Measurements from ENCODE around the gene ADAMTS9.

The ADAMTS9 gene

GRCh38 chr3:64627471-64628321 lies 60.1 kb downstream of the ADAMTS9 start:
- DNase-seq (ENCODE audit: low read depth, low spot score) = no peak

GRCh38 chr3:64627042-64627441 lies 60.8 kb downstream of the ADAMTS9 start:
- H3K4me3 ChIP-seq (ENCODE audit: low read depth, low read length) = no peak overlapping the region
- no peak for DNase-seq (ENCODE audit: low read depth, low spot score)
- in situ Hi-C loops (cut with HindIII; ENCODE audit: low sequenced_read_pairs) = no loop called here
- no peak for TF ChIP-seq CTCF (IDR thresholded peaks at IDR 0.05; ENCODE audit: low read depth, low read length)

More at GRCh38 chr3:64627471-64628321, 60.1 kb downstream of the ADAMTS9 start:
- no peak for TF ChIP-seq CTCF (IDR thresholded peaks at IDR 0.05; ENCODE audit: low read depth, low read length)
- H3K4me3 ChIP-seq (ENCODE audit: low read depth, low read length) = no peak overlapping the region
- in situ Hi-C loops (cut with HindIII; ENCODE audit: low sequenced_read_pairs) = no loop called here

GRCh38 chr3:64625381-64625780 lies 62.4 kb downstream of the ADAMTS9 start:
- no peak for DNase-seq (ENCODE audit: low read depth, low spot score)
- H3K4me3 ChIP-seq (ENCODE audit: low read depth, low read length) = no peak overlapping the region
- TF ChIP-seq CTCF (IDR thresholded peaks at IDR 0.05; ENCODE audit: low read depth, low read length) = no peak
- in situ Hi-C loops (cut with HindIII; ENCODE audit: low sequenced_read_pairs) = no loop called here

GRCh38 chr3:64623125-64623524 lies 64.7 kb downstream of the ADAMTS9 start:
- DNase-seq (ENCODE audit: low read depth, low spot score) = no peak
- TF ChIP-seq CTCF (IDR thresholded peaks at IDR 0.05; ENCODE audit: low read depth, low read length) = no peak

GRCh38 chr3:64621726-64622395 lies 65.9 kb downstream of the ADAMTS9 start:
- in situ Hi-C loops (cut with HindIII; ENCODE audit: low sequenced_read_pairs) = no loop called here
- TF ChIP-seq CTCF (IDR thresholded peaks at IDR 0.05; ENCODE audit: low read depth, low read length) = no peak
- peak; percentile 6 for DNase-seq (ENCODE audit: low read depth, low spot score)
- no peak overlapping the region for H3K4me3 ChIP-seq (ENCODE audit: low read depth, low read length)

More at GRCh38 chr3:64623125-64623524, 64.7 kb downstream of the ADAMTS9 start:
- in situ Hi-C loops (cut with HindIII; ENCODE audit: low sequenced_read_pairs) = no loop called here
- H3K4me3 ChIP-seq (ENCODE audit: low read depth, low read length) = no peak overlapping the region

- no peak for TF ChIP-seq CTCF (IDR thresholded peaks at IDR 0.05; ENCODE audit: low read depth, low read length)
- DNase-seq (ENCODE audit: low read depth, low spot score) = no peak
- in situ Hi-C loops (cut with HindIII; ENCODE audit: low sequenced_read_pairs) = no loop called here
- H3K4me3 ChIP-seq (ENCODE audit: low read depth, low read length) = no peak overlapping the region
Measured at GRCh38 chr3:64621275-64621674, 66.5 kb downstream of the ADAMTS9 start.
